GM21529 (cell line): ENCODE measurements around the gene CNIH2.
"Not testable (repeated sequence)": the region's sequence is repeated elsewhere in the genome, so short reads cannot be mapped to it uniquely, and the experiment has no call there.

ENCODE experiments used
- ATAC-seq: cut with Tn5 transposase; IDR thresholded peaks from one replicate; pipeline ENCODE4 v1.9.1; 2021; ENCODE audit not compliant: unreplicated experiment

CNIH2 gene

DNA sequence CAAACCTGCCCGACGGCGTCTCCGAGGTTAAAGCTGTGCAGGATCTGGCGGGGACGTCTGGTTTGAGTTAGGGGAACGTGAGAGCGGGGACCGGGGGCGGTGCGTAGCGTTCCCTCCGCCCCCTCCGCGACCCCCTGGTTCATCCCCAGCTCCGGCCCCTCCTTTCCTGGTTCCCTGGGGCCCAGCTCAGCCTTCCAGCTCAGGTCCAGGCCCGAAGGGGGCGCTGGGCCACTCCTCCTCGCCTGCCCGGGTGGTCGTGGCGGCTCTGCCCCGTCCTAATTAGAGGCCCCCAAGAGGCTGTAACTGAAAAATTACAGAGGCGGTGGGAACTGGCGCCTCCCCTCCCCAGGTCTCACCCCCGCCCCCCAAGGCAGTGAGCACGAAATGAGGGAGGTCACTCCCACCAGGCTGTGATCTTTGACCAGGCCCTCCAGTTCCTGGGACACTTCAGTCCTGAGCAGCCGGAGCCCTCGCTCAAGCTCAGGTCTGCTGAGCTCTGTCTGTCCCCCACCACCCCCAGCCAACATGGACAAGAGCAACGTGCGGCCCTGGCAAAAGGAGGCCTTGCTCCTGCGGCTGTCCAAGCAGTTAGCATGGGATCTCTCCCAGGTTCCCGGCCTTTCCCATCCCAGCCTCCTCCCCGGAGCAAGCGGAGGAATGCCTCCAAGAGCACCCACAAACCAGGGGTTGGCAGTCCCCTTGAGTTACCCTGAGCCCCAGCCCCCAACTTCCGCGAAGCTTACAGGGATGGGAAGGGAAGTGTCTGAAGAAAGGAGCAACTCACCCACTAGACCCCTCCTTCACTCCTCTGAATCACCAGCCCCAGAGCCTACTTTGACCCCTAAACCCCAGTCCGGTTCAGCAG is 35.6 kb downstream of the CNIH2 start:
- ATAC-seq, result no peak

DNA sequence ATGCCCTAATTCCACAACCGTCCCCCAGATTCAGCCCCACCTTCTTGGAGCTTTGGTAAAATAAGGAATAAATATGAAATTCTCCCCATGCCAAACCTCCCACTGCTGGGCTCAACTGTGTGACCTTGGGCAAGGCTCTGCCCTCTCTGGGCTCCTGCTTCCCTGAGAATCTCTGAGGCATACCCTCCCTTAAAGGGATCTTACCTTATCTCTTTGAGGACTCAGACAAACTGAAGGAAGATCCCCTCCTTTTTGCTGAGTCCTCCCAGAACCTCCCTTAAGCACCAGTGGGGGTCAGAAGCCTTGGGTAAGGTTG is 36.2 kb downstream of the CNIH2 start:
- ATAC-seq, result no peak

DNA sequence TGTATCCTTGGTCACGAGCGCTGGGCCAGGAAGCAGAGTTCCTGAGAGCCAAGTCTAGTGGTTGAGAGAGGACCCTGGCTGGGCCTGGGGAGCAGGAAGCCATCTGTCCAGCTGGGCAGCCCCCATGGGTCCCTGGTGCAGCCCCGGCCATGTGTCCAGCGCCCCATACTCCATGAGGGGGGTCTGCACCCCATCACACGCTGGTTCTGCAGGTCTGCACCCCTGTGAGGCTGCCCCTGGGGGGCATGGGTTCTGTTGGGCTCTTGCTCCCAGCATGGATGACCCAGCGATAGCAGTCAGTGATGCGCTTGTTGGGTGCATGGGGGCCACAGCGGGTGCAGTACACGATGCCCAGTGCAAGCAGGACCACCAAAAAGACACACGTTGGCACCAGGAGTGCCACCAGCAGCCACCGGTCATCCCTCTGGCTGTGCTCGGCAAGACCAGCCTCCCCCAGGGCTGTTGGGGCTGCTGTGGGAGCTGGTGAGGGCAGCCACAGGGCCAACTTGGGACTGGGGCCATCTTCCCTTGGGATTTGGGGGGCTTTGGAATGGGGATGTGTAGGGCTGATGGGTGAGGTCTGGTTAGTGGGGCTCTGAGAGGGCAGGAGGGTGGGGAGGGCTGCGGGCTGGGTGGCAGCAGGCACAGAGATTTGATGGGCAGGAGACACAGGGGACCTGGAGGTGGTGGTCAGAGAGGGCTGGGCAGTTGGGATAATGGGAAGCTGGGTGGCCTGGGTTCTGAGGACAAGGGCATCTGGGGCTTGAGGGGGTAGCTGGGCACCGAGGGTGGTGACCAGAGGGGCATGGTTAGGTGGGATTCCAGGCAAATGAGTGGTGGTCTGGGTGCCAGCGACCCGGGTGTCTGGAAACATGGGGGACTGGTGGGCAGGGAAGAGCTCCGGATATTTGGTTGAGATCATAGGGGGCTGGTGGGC is 36.9 kb downstream of the CNIH2 start:
- no peak for ATAC-seq

DNA sequence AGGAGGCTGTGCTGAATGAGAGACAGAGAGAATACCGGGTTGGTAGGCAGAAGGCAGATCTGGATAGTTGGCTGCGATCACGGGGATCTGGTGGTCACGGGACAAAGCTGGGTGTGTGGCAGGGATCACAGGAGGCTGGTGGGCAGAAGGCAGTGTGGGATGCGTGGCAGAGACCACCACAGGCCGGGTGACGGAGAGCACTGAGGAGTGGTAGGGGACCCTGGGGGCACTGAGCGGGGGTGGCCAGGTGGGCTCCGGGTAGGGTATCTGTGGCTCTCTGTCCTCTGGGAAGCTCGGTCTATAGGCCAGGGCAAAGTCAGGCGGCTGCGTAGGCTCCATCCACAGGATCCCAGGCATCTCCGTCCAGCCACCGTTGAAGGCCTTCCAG is 37.5 kb downstream of the CNIH2 start:
- ATAC-seq, result no peak

DNA sequence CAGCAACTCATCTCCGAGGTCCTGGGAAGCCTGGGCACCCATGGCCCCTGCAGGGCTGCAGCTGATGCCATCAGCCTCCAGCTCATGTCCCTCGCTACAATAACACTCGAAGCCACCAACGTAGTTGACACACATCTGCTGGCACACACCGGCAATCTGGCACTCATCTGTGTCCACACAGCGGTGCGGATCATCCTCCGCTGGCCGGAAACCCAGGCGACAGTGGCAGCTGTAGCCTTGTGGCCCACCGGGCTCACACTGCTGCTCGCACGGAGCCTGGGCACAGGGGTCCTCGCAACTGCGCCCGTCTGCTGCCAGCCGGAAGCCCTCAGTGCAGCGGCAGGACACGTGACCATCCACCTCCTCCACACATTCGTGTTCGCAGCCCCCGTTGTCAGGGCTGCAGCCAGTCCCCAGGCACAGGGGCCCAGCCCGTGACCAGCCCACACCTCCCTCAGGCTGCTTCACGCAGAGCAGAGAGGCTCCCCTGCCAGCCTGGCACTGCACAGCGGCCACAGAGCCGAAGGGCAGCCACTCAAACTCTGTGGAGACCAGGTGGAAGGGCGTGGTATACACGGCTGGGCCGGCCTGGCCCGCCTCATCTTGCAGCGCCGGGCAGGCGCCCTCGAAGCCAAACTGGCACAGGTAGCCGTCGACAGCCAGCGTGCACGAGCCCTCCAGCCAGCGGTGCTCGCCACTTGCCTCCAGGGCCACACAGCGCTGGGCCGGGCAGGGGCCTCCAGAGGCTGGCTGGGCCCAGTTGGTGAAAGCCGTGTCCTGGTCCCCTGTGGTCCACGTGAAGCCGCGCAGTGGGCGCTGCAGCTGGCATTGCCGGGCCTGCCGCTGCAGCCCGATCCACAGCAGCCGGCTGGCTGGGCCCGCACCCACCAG is 38.2 kb downstream of the CNIH2 start:
- ATAC-seq, result no peak

DNA sequence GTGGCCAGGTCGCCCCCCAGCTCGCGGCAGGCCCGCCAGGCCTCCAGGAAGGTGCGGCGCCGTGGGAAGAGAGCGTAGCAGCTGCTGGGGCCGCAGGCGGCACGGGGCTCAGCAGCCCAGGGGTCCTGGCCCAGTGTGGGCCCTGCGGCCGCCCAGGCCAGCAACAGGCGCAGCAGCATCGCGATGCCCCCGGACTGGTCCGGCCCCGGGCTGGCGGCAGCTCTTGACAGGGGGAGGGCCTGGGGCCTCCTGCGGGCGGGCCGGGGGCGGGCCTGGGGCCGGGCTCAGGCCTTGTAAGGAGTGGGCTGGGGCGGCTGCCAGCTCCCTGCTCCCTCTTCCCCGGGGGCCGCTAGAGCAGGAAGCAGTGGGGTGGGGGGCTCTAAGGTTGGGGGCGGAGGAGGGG is 38.9 kb downstream of the CNIH2 start, which contains the start of gene CD248:
Gene CD248, minus strand, starts transcription at position 196 of the 403 bp plus-strand sequence. Its CDS starts 17 bp downstream, at position 179.
- ATAC-seq, result no peak

DNA sequence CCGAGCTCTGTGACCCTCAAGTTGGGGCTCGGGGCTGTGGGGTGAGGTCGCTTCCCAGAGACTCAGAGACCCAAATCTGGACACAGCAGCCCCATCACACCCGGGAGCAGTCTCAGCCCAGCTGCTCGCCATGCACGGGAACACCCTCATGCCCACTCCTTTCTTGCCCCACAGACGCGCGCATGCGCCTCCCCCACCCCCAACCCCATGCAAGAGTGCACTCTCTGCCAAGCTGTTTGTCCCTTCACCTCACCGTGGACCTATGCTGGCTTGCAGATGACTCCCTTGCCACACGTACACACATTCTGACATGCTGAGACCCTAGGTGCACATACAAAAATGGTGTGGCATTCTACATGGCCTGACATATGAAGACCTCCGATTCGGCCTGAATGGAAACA is 39.3 kb downstream of the CNIH2 start:
- no peak for ATAC-seq

DNA sequence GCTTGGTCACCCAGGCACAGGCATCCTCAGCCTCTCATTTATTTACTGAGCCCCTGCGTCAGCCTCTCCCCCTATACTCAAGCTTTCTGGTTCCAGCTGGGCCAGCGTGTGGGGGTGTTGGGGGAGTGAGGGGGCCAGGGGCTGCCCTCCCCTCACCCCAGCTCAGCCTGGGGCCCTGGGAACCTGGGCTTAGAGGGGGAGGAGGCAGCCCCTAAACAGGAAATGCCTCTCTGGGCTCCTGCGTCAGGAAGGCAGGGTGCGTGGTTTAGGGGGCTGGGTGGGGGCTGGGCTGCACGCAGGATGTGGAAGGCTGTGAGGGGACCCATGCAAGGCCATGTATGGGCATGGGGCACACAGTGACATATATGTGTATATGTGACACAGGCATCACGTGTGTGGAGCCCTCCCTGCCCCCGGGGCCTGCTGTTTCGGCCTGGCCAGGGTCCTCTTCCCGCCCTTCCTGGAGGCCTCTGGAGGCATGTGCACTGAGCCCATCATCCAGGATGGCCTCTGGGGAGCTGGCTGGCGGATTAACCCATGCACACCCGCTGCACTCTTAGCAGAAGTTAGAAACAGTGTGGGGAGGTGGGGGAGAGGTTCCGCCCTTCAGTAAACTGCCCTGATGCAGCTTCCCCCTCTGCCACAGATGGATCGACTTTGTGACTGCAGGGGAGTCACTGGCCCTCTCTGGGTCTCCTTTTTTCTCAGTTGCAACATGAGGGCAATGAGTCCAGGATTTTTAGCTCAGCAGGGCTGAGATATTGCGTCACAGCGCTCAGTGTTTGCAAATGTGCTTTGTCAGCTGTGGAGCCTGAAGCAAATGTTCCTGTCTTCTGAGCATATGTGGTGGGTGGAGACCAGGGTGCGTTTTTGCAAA is 40.0 kb downstream of the CNIH2 start:
- no peak for ATAC-seq

DNA sequence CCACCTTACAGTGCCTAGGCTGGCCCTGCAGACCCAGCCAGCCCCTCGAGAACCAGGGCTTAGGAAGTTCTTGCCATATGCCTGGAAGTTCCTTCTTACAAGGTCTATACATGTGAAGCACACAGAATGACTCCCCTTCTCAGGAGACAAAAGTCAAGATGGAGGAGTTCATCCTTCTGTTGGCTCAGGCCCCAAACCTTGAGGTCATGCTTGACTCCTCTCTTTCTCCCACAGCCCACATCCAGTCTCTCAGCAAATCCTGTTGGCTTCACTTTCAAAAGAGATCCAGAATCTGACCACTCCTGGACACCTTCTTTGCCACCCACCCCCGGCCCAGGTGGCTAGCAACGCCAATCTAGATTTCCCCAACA is 40.6 kb downstream of the CNIH2 start:
- no peak for ATAC-seq

DNA sequence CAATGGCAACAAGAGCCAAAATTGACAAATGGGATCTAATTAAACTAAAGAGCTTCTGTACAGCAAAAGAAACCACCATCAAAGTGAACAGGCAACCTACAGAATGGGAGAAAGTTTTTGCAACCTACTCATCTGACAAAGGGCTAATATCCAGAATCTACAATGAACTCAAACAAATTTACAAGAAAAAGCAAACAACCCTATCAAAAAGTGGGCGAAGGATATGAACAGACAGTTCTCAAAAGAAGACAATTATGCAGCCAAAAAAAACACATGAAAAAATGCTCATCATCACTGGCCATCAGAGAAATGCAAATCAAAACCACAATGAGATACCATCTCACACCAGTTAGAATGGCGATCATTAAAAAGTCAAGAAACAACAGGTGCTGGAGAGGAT is 42.3 kb downstream of the CNIH2 start:
- not testable (repeated sequence) for ATAC-seq

DNA sequence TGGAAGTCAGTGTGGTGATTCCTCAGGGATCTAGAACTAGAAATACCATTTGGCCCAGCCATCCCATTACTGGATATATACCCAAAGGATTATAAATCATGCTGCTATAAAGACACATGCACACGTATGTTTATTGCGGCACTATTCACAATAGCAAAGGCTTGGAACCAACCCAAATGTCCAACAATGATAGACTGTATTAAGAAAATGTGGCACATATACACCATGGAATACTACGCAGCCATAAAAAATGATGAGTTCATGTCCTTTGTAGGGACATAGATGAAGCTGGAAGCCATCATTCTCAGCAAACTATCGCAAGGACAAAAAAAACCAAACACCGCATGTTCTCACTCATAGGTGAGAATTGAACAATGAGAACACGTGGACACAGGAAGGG is 42.8 kb downstream of the CNIH2 start:
- not testable (repeated sequence) for ATAC-seq

DNA sequence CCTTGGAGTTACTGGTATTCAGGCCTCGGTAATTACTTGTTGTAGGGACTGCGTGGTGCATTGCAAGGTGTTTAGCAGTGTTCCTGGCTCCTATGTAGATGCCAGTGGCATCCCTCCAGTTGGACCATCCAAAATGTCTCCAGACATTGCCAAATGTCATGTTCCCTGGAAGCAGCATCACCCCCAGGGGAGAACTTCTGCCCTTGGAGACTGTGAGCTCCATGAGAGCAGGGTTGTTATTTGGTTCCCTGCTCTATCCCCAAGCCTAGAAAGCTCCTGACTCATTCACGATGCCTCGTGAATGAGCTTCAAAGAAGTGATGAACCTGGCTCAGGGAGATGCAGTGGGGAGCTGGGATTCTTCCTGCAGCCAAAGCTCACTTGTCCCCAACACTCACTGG is 43.6 kb downstream of the CNIH2 start:
- no peak for ATAC-seq

DNA sequence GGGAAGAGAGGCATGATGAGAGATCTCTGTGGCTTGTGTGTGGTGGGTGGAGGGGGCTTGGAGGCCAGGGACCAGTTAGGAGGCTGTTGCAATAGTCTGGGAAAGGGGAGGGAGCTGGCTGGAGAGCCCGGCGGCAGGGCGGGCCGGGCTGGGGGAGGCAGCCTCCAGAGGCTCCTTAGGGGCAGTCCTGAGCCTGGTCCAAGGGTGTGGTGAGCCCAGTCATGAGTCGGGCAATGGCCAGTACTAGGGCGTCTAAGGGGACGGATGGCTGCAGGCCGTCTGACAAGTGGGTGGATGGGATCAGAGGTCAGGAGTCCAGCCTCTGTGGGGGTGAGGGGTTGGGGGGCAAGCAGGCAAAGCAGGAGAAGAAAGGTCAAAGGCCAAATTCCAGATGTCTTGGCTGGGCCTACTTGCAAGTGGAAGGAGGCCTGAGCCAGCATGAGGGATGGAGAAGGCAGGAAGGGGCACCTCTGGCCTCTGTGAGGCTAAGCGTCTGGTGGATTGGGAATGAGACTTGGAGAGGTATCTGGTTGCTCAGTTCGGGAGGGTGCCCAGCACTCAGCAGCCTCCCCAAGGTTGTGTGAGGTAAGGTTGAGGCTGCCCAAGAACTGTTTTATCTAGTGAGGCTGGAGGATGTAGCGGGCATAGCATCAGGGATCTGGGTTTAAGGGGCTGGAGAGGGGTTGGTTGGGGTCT is 44.9 kb downstream of the CNIH2 start:
- ATAC-seq, result no peak

DNA sequence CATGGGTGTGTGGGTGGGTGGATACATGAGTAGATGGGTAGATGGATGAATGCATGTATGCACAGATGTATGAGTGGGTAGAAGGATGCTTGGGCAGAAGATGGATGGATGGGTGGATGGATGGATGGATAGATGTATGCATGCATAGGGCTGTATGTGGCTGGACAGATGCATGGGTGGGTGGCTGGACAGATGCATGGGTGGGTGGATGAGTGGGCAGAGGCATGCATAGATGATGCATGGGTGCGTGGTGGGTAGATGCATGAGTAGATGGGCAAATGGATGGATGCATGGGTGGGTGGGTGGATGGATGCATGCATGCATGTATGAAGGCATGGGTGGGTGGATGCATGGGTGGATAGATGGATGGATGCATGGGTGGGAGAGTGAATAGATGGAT is 45.7 kb downstream of the CNIH2 start:
- no peak for ATAC-seq

DNA sequence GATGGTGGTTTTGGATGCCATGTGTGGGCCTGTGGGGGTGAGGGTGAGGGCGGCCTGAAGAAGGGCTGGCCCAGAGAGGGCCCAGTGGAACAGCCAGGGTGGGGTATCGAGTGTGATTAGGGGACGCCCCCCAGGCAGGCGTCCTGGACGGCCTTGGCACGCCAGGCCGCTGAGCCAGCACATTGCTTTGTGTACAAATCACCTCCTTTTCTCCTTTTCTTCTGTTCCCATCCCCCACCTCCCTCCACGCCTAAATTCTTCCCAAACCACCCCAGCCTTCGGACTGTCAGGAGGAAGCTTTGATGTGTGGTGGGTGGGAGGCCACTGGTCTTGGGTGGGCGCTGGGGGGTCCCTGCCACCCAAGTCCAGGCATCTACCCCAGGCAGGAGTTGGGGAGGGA is 46.7 kb downstream of the CNIH2 start:
- no peak for ATAC-seq

DNA sequence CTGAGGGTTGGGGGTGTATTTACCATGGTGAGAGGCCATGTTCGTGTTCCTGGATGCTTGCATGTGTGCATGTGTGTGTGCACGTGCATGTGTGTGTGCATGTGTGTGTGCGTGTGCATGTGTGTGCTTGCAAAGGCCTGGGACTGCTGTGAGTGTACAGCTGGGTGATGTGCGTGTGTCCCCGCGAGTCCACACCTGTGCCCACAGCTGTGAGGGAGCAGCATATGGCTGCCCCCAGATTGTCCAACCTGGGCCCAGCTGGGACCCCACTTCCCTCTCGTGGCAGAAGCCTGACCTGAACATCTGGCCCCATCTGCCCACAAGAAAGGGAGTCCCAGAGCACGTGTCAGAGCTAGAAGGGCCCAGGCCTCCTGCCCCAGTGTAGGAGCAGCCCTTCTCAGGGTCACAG is 47.3 kb downstream of the CNIH2 start:
- ATAC-seq, result no peak

DNA sequence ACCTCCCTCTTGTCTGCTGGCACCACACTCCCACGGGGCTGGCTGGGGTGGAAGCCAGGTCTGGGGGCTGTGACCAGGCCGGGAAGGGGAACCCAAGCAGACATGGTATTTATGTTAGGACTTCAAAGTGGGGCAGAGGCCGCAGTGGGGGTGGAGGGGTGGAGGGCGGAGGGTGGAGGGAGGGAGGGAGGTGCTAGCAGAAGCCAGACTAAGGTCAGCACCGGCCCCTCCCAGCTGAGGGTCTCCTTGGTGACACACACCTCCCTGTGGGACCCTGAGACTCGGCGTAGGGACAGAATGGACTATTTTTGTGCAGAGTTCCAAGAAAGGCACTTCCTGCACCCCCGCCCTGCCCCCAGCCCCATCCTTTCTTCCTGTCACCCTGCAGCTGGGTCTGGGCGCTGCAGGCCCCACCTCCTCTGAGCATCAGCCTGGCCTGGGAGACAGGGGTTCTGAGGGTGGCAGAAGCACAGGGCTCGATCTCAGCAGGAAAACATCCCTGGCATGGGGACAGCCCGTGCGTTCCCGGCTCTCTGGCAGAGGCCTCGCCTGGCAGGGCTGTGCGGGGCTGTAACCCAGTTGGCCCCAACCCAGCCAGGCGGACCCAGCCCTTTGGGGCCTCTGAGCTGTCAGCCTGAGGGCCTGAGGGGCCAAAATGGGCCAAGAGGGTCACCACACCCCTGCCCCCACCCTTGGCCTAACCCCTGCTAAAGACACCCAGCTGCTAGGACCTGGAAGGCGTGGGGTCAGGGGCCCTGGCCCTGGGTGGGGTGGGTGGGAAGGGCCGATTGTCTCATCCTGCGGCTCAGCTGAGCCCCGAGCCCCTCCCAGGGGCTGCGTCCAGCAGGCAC is 48.5 kb downstream of the CNIH2 start:
- ATAC-seq, result no peak

DNA sequence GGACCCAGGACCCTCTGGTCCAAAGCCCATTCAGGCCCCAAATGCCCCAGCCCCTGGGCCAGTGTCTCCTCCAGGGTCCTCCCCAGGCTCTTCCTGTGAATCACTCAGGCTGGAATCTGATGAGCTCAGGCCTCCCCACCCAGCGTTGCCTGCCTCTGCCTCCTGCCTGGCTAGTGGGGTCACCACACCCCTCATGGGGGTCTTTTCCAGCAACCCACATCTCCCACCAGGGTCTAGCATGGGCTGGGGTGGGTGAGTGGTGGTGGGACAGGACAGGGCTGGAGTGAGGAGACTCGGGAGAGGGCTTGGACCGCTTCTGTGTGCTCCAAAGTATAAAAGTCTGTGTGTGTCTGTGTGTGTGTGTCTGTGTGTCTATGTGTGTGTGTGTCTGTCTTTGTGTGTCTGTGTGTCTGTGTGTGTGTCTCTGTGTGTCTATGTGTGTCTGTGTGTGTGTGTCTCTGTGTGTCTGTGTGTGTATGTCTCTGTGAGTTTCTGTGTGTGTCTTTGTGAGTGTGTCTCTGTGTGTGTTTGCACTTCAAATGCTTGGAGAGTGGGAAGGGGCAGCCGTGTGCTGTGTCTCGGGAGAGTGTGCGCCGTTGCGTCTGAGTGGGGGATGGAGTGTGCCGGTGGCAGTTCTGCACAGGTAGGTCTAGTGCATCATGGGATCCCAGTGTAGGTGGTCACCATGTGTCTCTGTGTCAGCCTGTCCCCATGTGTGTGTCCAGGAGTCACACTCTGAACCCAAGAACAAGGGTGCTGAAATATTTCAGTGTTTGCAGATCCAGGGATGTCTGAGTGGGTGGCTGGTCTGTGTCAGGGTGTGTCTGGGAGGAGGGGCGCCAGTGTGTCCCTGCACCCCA is 49.4 kb downstream of the CNIH2 start:
- no peak for ATAC-seq
